ENCODE measurements around the gene WEE1.
A peak's percentile ranks its signal among the peaks of the same experiment; 100 is the strongest.
"Not testable (repeated sequence)": the region's sequence is repeated elsewhere in the genome, so short reads cannot be mapped to it uniquely, and the experiment has no call there.

WEE1 gene

GRCh38 chr11:9580894-9581293 lies 7.4 kb downstream of the WEE1 start:
- in situ Hi-C loops (cut with HindIII; ENCODE audit: low pct_ligation_motif_present, low pct_unique_long_range_greater_than_20kb, low sequenced_read_pairs): no loop called here
- no peak for DNase-seq

- in situ Hi-C loops (cut with HindIII; ENCODE audit: low pct_ligation_motif_present, low pct_unique_long_range_greater_than_20kb, low sequenced_read_pairs): no loop called here
- no peak for DNase-seq
Measured at GRCh38 chr11:9581556-9582161, 8.2 kb downstream of the WEE1 start.

GRCh38 chr11:9590717-9591116 lies 17.2 kb downstream of the WEE1 start:
- DNase-seq: no peak
- in situ Hi-C loops (cut with HindIII; ENCODE audit: low pct_ligation_motif_present, low pct_unique_long_range_greater_than_20kb, low sequenced_read_pairs): no loop called here

- in situ Hi-C loops (cut with HindIII; ENCODE audit: low pct_ligation_motif_present, low pct_unique_long_range_greater_than_20kb, low sequenced_read_pairs): no loop called here
- DNase-seq: no peak
Measured at GRCh38 chr11:9594267-9595046, 21.0 kb downstream of the WEE1 start.

GRCh38 chr11:9596926-9597464 lies 23.5 kb downstream of the WEE1 start:
- in situ Hi-C loops (cut with HindIII; ENCODE audit: low pct_ligation_motif_present, low pct_unique_long_range_greater_than_20kb, low sequenced_read_pairs): no loop called here
- DNase-seq: no peak

- in situ Hi-C loops (cut with HindIII; ENCODE audit: low pct_ligation_motif_present, low pct_unique_long_range_greater_than_20kb, low sequenced_read_pairs): no loop called here
- DNase-seq: no peak
Measured at GRCh38 chr11:9600166-9600565, 26.7 kb downstream of the WEE1 start.

GRCh38 chr11:9600644-9601036 lies 27.2 kb downstream of the WEE1 start:
- DNase-seq: no peak
- in situ Hi-C loops (cut with HindIII; ENCODE audit: low pct_ligation_motif_present, low pct_unique_long_range_greater_than_20kb, low sequenced_read_pairs): no loop called here

- DNase-seq: no peak
Measured at GRCh38 chr11:9601037-9601875, 27.8 kb downstream of the WEE1 start.

GRCh38 chr11:9601876-9602199 lies 28.4 kb downstream of the WEE1 start:
- no peak for DNase-seq
- in situ Hi-C loops (cut with HindIII; ENCODE audit: low pct_ligation_motif_present, low pct_unique_long_range_greater_than_20kb, low sequenced_read_pairs): no loop called here

More at GRCh38 chr11:9601037-9601875, 27.8 kb downstream of the WEE1 start:
- in situ Hi-C loops (cut with HindIII; ENCODE audit: low pct_ligation_motif_present, low pct_unique_long_range_greater_than_20kb, low sequenced_read_pairs): no loop called here

GRCh38 chr11:9603214-9603613 lies 29.7 kb downstream of the WEE1 start:
- DNase-seq; in situ Hi-C loops (cut with HindIII; ENCODE audit: low pct_ligation_motif_present, low pct_unique_long_range_greater_than_20kb, low sequenced_read_pairs): not testable (repeated sequence)

- in situ Hi-C loops (cut with HindIII; ENCODE audit: low pct_ligation_motif_present, low pct_unique_long_range_greater_than_20kb, low sequenced_read_pairs): no loop called here
- DNase-seq: no peak
Measured at GRCh38 chr11:9604134-9604533, 30.7 kb downstream of the WEE1 start.

GRCh38 chr11:9605742-9606141 lies 32.3 kb downstream of the WEE1 start:
- DNase-seq: no peak
- in situ Hi-C loops (cut with HindIII; ENCODE audit: low pct_ligation_motif_present, low pct_unique_long_range_greater_than_20kb, low sequenced_read_pairs): no loop called here

- DNase-seq: no peak
Measured at GRCh38 chr11:9606809-9607510, 33.5 kb downstream of the WEE1 start.

GRCh38 chr11:9607511-9607899 lies 34.0 kb downstream of the WEE1 start:
- in situ Hi-C loops (cut with HindIII; ENCODE audit: low pct_ligation_motif_present, low pct_unique_long_range_greater_than_20kb, low sequenced_read_pairs): no loop called here

More at GRCh38 chr11:9606809-9607510, 33.5 kb downstream of the WEE1 start:
- in situ Hi-C loops (cut with HindIII; ENCODE audit: low pct_ligation_motif_present, low pct_unique_long_range_greater_than_20kb, low sequenced_read_pairs): no loop called here

GRCh38 chr11:9609002-9609759 lies 35.7 kb downstream of the WEE1 start:
- no peak for DNase-seq
- in situ Hi-C loops (cut with HindIII; ENCODE audit: low pct_ligation_motif_present, low pct_unique_long_range_greater_than_20kb, low sequenced_read_pairs): no loop called here

More at GRCh38 chr11:9607511-9607899, 34.0 kb downstream of the WEE1 start:
- DNase-seq: no peak

GRCh38 chr11:9609841-9610240 lies 36.4 kb downstream of the WEE1 start:
- DNase-seq: no peak
- in situ Hi-C loops (cut with HindIII; ENCODE audit: low pct_ligation_motif_present, low pct_unique_long_range_greater_than_20kb, low sequenced_read_pairs): no loop called here

- DNase-seq: peak; percentile 94
- in situ Hi-C loops (cut with HindIII; ENCODE audit: low pct_ligation_motif_present, low pct_unique_long_range_greater_than_20kb, low sequenced_read_pairs): no loop called here
Measured at GRCh38 chr11:9613118-9613829, 39.8 kb downstream of the WEE1 start.
